Neuron (in vitro differentiated cells): Measurements from ENCODE around the gene CLRN2.
"Not testable (repeated sequence)": the region's sequence is repeated elsewhere in the genome, so short reads cannot be mapped to it uniquely, and the experiment has no call there.

Experiments used
- H2AFZ ChIP-seq: one replicate; pipeline ENCODE4 v1.6.1; 2013; ENCODE audit warnings: low read depth, mild to moderate bottlenecking, inconsistent platforms, low read length, moderate library complexity
- H3K27me3 ChIP-seq: one replicate; pipeline ENCODE4 v1.6.1; 2013; ENCODE audit warnings: low read length; ENCODE audit not compliant: insufficient read depth
- H3K36me3 ChIP-seq: one replicate; pipeline ENCODE4 v1.6.1; 2013; ENCODE audit warnings: low read length; ENCODE audit not compliant: insufficient read depth
- H3K4me1 ChIP-seq: one replicate; pipeline ENCODE4 v1.6.1; 2013; ENCODE audit warnings: low read length; ENCODE audit not compliant: insufficient read depth
- H3K4me3 ChIP-seq: 2 replicates; pipeline ENCODE4 v1.5.1; 2013; ENCODE audit warnings: mild to moderate bottlenecking, low read length, moderate library complexity
- H3K9me3 ChIP-seq: one replicate; pipeline ENCODE4 v1.6.1; 2013; ENCODE audit warnings: low read length

Gene CLRN2

GRCh38 chr4:17560065-17560673, 45.2 kb downstream of the CLRN2 start:
- no peak overlapping the region for H3K4me3 ChIP-seq
- H3K4me1 ChIP-seq: no peaks in the 10 kb centered on the region
- H3K27me3 ChIP-seq: peaks cover 7% of the 10 kb centered on the region
- H3K9me3 ChIP-seq: no peaks in the 10 kb centered on the region
- H3K36me3 ChIP-seq: no peaks in the 10 kb centered on the region
- H2AFZ ChIP-seq: no peak overlapping the region

DNA sequence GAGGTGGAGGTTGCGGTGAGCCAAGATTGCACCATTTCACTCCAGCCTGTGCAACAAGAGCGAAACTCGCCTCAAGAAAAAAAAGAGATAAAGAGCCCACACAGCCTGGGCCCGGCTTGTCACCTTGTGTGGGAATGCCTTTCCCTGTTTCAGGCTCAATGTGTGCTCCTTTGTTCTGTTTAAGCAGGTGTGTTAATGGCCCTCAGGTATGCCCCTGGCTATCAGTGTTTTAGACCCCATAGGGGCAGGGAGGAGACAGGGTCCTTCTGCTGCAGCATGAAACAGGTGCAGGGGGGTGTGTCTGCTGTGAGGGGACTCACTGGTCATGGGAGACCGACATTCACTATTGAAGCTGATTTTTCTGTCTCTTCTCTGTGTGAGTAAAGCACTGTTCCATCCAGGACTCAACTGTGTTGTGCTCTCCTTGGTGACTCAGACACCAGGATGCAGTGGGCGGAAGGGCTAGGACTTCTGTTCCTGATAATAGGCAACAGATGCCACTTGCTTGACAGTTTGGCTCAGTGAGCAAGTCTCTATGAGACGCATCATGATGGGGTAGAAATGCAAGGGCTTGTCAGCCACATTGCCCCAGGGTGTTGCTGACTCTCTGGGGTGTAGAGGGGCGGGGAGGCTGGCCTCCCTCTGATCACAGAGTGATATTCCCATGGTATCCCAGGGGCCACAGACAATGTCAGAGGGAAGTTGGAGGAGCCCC, 46.4 kb downstream of the CLRN2 start:
- H2AFZ ChIP-seq: no peak overlapping the region
- H3K36me3 ChIP-seq: no peaks in the 10 kb centered on the region
- no peaks in the 10 kb centered on the region for H3K4me1 ChIP-seq
- no peaks in the 10 kb centered on the region for H3K9me3 ChIP-seq
- H3K27me3 ChIP-seq: no peaks in the 10 kb centered on the region
- H3K4me3 ChIP-seq: no peak overlapping the region

DNA sequence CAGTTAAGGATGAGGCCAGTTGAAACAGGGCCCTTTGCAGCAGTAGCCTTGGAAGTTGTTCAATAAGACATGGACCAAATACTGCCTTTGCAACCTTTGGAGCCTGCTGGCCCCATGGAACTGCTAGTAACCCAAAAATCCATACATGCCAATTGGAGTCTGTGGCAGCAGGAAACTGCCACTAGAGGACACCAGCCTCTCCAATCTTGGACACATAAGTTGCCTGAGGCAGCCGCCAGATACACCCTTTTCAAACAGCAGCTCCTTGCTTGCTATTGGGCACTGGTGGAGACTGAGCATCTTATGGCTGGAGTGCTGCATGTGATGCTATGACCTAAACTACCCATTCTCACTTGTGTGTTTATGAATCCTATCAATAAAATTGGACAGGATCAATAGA, 47.2 kb downstream of the CLRN2 start:
- peaks cover 4% of the 10 kb centered on the region for H3K4me1 ChIP-seq
- H3K27me3 ChIP-seq: no peaks in the 10 kb centered on the region
- no peak overlapping the region for H3K4me3 ChIP-seq
- H3K36me3 ChIP-seq: no peaks in the 10 kb centered on the region
- no peaks in the 10 kb centered on the region for H3K9me3 ChIP-seq
- no peak overlapping the region for H2AFZ ChIP-seq

- Histone ChIP-seq H3K27me3 (no peaks in the 10 kb centered on the region), H2AFZ (no peak overlapping the region), H3K36me3 (no peaks in the 10 kb centered on the region), H3K4me1 (peaks cover 5% of the 10 kb centered on the region), H3K9me3 (no peaks in the 10 kb centered on the region), H3K4me3 (no peak overlapping the region)
These were observed 50.9 kb downstream of the CLRN2 start for GRCh38 chr4:17565846-17566245.

DNA sequence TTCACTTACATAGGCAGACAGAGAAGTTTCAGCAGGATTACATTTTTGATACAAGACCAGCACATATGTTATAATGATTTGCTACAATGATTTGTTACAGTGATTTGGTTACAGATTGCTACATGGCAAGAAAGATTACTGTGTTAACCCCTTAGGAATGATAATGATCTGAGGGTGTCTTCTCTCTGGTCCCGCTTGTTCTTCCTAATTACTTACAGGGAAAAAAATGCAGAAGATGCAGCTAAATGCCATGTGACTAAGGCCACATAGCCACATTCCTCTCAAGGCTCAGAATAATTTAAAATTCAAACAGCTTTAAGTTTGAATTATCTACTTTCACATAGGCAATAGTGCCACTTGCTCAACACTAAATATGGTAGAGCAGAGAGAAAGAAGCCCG, 52.3 kb downstream of the CLRN2 start:
- Histone ChIP-seq H3K9me3 (no peaks in the 10 kb centered on the region), H3K36me3 (no peaks in the 10 kb centered on the region), H2AFZ (no peak overlapping the region), H3K4me1 (peaks cover 5% of the 10 kb centered on the region), H3K4me3 (no peak overlapping the region), H3K27me3 (no peaks in the 10 kb centered on the region)

DNA sequence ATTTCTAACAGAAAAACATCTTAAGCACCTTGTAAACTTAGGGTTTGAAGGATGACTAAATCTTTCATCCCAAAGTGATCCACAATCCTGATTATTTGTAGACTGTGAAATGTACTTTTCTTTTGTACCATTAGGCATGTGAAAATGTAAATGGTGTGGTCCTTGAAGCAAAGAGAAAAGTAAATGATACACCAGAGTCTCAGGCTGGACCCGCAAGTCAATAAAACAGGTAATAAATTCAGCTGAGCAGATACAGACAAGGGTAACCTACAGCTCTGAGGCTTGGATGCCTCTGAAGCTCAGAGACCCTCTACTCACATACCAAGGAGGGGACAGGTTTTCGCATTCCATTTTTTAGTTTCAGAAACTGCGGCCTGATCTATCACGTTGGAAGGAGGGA, 59.2 kb downstream of the CLRN2 start:
- Histone ChIP-seq H2AFZ (no peak overlapping the region), H3K4me3 (no peak overlapping the region), H3K27me3 (no peaks in the 10 kb centered on the region), H3K36me3 (no peaks in the 10 kb centered on the region), H3K4me1 (peaks cover 14% of the 10 kb centered on the region), H3K9me3 (no peaks in the 10 kb centered on the region)

- H3K4me3 ChIP-seq, H3K27me3 ChIP-seq, H3K36me3 ChIP-seq, H2AFZ ChIP-seq, H3K9me3 ChIP-seq: not testable (repeated sequence)
- H3K4me1 ChIP-seq: peaks cover 14% of the 10 kb centered on the region
These were observed 60.2 kb downstream of the CLRN2 start for GRCh38 chr4:17575177-17575576.
